Activated B cell treated with CpG ODN at 0.5 μM for 24 hours (primary cell): Measurements from ENCODE around the gene BRCA2. TPM values are rescaled to one million over a fixed set of nuclear protein-coding genes. Genes with fewer than 3 reads are reported as not detected.

Source experiments
- ATAC-seq: fragments of 200-7000 bp; cut with Tn5 transposase; one replicate; pipeline ENCODE4 v1.10.0; 2021; ENCODE audit warnings: low read depth, mild to moderate bottlenecking, moderate library complexity
- CTCF ChIA-PET: fragments of 350-600 bp; sonication (Branson Sonifier 250); formaldehyde crosslinking; loops from one replicate; lab custom pipeline; 2021; ENCODE audit warnings: antibody characterized with exemption; lab: Charles Lee
- POLR2A ChIA-PET: fragments of 350-600 bp; sonication (Branson Sonifier 250); formaldehyde crosslinking; loops from one replicate; lab custom pipeline; 2021; ENCODE audit warnings: antibody characterized with exemption; lab: Charles Lee
- DNase-seq: peaks from one replicate; pipeline ENCODE4 v3.0.0; 2022
- H3K27ac Mint-ChIP-seq: one replicate; pipeline ENCODE4 v1.8.0; 2020; ENCODE audit warnings: mixed read lengths
- H3K27me3 Mint-ChIP-seq: one replicate; pipeline ENCODE4 v1.8.0; 2021; ENCODE audit warnings: mixed read lengths
- H3K36me3 Mint-ChIP-seq: one replicate; pipeline ENCODE4 v1.8.0; 2021; ENCODE audit warnings: low read depth, mixed read lengths
- H3K4me1 Mint-ChIP-seq: one replicate; pipeline ENCODE4 v1.8.0; 2021; ENCODE audit warnings: mixed read lengths
- H3K4me3 Mint-ChIP-seq: one replicate; pipeline ENCODE4 v1.8.0; 2020; ENCODE audit warnings: mild to moderate bottlenecking, mixed read lengths
- H3K9me3 Mint-ChIP-seq: one replicate; pipeline ENCODE4 v1.8.0; 2020; ENCODE audit warnings: mixed read lengths
- intact Hi-C: fragments of 100-400 bp; cut with micrococcal nuclease; formaldehyde crosslinking; loops from one replicate; pipeline ENCODE4 v1.15.1; 2024
- total RNA-seq: library from RNA; stranded (reverse); gene quantifications from 2 replicates; pipeline ENCODE4 v1.2.3, GENCODE V29; 2022
- TF ChIP-seq, protein P1 (sequence below): fragments of 200-600 bp; IDR thresholded peaks from one replicate; pipeline ENCODE4 v1.8.0; 2022; ENCODE audit warnings: antibody characterized with exemption, mild to moderate bottlenecking

The BRCA2 gene
- total RNA-seq, 1 donor from 2014 or later = 6.6 TPM

DNA sequence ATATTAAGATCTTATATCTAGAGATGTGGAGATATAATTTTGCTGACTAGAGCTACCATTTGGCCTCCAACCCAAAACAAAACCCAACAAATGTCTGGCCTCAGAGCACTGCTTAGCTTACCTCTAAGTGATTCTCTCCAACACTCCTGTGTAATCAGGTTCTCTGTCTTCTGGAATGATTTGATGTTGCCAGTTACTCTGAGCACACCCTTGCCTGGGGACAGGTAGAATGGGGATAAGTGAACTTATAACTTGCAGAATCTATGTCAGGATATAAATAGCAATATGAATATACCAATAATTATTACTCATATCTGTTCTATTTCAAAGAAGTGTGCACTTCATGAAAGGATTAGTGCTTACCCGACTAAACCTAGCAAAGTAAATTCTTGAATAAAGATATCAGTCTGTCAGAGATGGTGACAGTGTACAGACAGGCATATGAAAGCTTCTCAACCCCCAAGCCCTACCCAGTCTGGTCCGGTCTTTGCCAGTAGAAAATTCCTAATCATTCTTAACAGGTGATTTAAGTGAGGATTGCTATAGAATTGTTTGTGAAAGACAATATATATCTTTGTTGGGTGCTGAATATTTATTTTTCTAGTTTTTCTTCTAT lies 33.1 kb upstream of the BRCA2 start:
- TF ChIP-seq, protein P1, sequence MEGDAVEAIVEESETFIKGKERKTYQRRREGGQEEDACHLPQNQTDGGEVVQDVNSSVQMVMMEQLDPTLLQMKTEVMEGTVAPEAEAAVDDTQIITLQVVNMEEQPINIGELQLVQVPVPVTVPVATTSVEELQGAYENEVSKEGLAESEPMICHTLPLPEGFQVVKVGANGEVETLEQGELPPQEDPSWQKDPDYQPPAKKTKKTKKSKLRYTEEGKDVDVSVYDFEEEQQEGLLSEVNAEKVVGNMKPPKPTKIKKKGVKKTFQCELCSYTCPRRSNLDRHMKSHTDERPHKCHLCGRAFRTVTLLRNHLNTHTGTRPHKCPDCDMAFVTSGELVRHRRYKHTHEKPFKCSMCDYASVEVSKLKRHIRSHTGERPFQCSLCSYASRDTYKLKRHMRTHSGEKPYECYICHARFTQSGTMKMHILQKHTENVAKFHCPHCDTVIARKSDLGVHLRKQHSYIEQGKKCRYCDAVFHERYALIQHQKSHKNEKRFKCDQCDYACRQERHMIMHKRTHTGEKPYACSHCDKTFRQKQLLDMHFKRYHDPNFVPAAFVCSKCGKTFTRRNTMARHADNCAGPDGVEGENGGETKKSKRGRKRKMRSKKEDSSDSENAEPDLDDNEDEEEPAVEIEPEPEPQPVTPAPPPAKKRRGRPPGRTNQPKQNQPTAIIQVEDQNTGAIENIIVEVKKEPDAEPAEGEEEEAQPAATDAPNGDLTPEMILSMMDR = no peak
- ATAC-seq (no peak), DNase-seq (no peak)
- peaks cover 2% of the 10 kb centered on the region for H3K4me1 Mint-ChIP-seq
- H3K27ac Mint-ChIP-seq = no peak overlapping the region
- intact Hi-C loops = no loop called here
- POLR2A ChIA-PET = interaction anchor here (0.9 kb wide), 1 partner anchor 33 kb away, joined by 3 read pairs; the partner anchor contains the start of genes BRCA2 and ZAR1L
- no peaks in the 10 kb centered on the region for H3K9me3 Mint-ChIP-seq
- H3K4me3 Mint-ChIP-seq = no peak overlapping the region
- CTCF ChIA-PET = no interaction called here
- H3K36me3 Mint-ChIP-seq = peaks cover 5% of the 10 kb centered on the region
- no peaks in the 10 kb centered on the region for H3K27me3 Mint-ChIP-seq

DNA sequence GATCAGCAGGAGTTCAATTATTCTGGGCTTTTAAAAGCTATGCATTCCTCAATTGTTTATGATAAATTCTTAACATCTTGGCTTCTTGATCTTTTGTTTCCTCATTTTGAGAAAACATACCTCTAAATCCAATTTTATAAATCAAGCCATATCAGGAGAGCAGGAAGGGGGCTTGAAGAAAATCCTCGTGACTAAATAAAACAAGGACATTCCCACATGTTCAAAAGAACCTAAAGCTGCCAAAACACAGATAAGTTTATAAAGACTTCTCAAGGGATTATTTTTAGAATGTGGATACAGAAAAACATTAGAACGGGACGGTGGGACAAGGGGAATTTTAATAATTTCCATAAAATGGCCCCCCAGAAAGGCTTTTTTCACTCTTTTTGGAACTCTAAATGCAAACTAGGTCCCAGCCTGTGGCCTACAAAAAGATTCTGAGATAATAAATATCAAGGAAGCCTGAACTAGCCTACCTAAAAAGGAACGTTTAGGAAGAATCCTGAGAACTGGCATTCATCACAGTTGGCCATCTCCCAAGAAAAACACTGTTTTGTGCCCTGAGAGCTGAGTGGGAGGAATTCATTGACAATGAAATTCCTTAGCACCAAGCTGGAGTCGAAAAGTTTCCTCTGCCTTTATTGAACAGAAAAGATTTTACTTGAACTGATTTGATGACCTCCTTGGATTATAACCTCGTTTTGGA lies 30.2 kb upstream of the BRCA2 start:
- H3K4me3 Mint-ChIP-seq = no peak overlapping the region
- DNase-seq (no peak), ATAC-seq (no peak)
- intact Hi-C loops = no loop called here
- no peaks in the 10 kb centered on the region for H3K27me3 Mint-ChIP-seq
- H3K4me1 Mint-ChIP-seq = no peaks in the 10 kb centered on the region
- H3K9me3 Mint-ChIP-seq = no peaks in the 10 kb centered on the region
- H3K36me3 Mint-ChIP-seq = no peaks in the 10 kb centered on the region
- H3K27ac Mint-ChIP-seq = no peak overlapping the region
- ChIA-PET POLR2A (no interaction called here), CTCF (no interaction called here)
- TF ChIP-seq, protein P1 = no peak

DNA sequence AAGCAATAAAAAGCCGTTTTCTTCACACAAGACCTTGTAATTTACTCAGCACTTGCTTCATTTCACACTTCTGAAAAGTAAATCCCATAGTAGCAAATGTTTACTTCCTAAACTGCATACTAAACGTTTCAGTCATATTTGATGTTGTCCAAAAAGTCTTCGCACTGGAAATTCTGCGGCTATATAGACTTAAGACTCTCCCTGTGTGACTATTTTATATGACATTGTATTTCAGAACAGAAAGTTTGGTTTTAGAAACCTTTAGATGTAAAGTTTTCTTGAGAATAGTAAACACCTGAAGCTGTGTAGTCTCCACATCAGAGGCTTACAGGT lies 29.7 kb upstream of the BRCA2 start:
- H3K27ac Mint-ChIP-seq = no peak overlapping the region

DNA sequence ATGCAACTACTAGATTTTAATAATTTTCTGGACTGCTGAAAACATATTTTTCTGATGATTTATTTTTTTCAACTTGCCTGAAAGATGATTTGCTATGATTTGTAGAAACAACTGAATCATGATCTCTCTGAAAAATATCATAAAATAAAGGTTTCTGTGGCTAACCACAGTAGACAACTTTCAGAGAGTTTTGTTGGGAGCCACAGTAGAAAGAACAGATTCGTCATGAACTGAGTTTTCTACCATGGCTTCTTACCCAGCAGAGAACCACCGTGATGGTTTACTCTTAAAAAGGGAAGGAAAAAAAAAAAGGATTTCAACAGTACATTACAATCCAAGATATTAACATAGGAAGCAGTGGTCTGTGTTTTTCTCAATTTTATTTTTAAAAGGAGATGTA lies 18.1 kb upstream of the BRCA2 start:
- Mint-ChIP-seq H3K27me3 (peaks cover 6% of the 10 kb centered on the region), H3K4me3 (no peak overlapping the region)
- ATAC-seq = no peak

More for the DNA sequence above, 29.7 kb upstream of the BRCA2 start:
- Mint-ChIP-seq H3K4me1 (no peaks in the 10 kb centered on the region), H3K4me3 (no peak overlapping the region), H3K27me3 (no peaks in the 10 kb centered on the region), H3K9me3 (no peaks in the 10 kb centered on the region), H3K36me3 (no peaks in the 10 kb centered on the region)
- POLR2A ChIA-PET = no interaction called here
- TF ChIP-seq, protein P1 = no peak
- ATAC-seq = no peak
- DNase-seq = no peak
- intact Hi-C loops = no loop called here
- CTCF ChIA-PET = no interaction called here

DNA sequence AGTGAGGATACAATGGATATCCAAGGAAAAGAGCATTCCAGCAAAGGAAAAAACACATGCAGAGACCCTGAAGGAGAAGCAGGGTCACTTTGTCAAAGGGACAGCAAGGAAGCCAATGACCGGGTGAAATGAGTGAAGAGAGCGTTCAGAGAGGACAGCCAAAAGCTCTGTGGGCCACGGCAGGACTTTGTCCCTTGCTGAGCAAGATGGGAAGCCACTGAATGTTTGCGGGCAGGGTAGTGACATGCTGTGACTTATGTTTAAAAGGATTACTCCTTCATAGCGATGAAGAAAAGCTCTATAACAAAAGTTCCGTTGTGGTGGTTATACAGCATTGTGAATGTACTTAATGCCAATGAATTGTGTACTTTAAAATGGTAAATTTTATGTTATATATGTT lies 16.6 kb upstream of the BRCA2 start:
- H3K36me3 Mint-ChIP-seq = no peaks in the 10 kb centered on the region
- DNase-seq = no peak
- ATAC-seq = no peak
- no peak overlapping the region for H3K27ac Mint-ChIP-seq
- ChIA-PET POLR2A (no interaction called here), CTCF (no interaction called here)
- TF ChIP-seq, protein P1 = no peak
- no peaks in the 10 kb centered on the region for H3K4me1 Mint-ChIP-seq
- no peak overlapping the region for H3K4me3 Mint-ChIP-seq
- H3K27me3 Mint-ChIP-seq = peaks cover 6% of the 10 kb centered on the region
- H3K9me3 Mint-ChIP-seq = no peaks in the 10 kb centered on the region
- intact Hi-C loops = no loop called here

More for the DNA sequence above, 18.1 kb upstream of the BRCA2 start:
- ChIA-PET CTCF (no interaction called here), POLR2A (no interaction called here)
- no peaks in the 10 kb centered on the region for H3K9me3 Mint-ChIP-seq
- no peaks in the 10 kb centered on the region for H3K36me3 Mint-ChIP-seq
- intact Hi-C loops = no loop called here
- H3K27ac Mint-ChIP-seq = no peak overlapping the region
- TF ChIP-seq, protein P1 = no peak
- DNase-seq = no peak
- H3K4me1 Mint-ChIP-seq = no peaks in the 10 kb centered on the region
